GM12873 (cell line): ENCODE results near the gene ITPRID1.

Source experiments
- CTCF ChIP-seq: IDR thresholded peaks from 2 replicates; pipeline ENCODE4 v1.5.1; 2012; ENCODE audit warnings: low read depth, mild to moderate bottlenecking, moderate library complexity, low read length, control low read depth; ENCODE audit not compliant: insufficient read depth; ENCODE audit errors: missing control alignments

The ITPRID1 gene

GRCh38 chr7:31695859-31696614, 182.1 kb downstream of the ITPRID1 start:
- TF ChIP-seq CTCF, result no peak

GRCh38 chr7:31699050-31699449, 185.2 kb downstream of the ITPRID1 start:
- no peak for TF ChIP-seq CTCF

GRCh38 chr7:31702354-31702753, 188.5 kb downstream of the ITPRID1 start:
- no peak for TF ChIP-seq CTCF

GRCh38 chr7:31705377-31705776, 191.5 kb downstream of the ITPRID1 start:
- no peak for TF ChIP-seq CTCF

GRCh38 chr7:31707089-31707488, 193.2 kb downstream of the ITPRID1 start:
- TF ChIP-seq CTCF, result no peak
